ENCODE measurements around the gene ADGRG1.

The ADGRG1 gene

GRCh38 chr16:57677622-57678369 is 49.4 kb downstream of the ADGRG1 start:
- Histone ChIP-seq H3K9me3 (ENCODE audit: control insufficient read depth, insufficient read depth, low read length) (no peaks in the 10 kb centered on the region), H3K36me3 (ENCODE audit: insufficient read depth, low read length) (no peaks in the 10 kb centered on the region), H3K4me1 (ENCODE audit: insufficient read depth, low read length) (peaks cover 26% of the 10 kb centered on the region), H3K9ac (ENCODE audit: low read depth, low read length) (no peak overlapping the region)

- Histone ChIP-seq H3K36me3 (ENCODE audit: insufficient read depth, low read length) (no peaks in the 10 kb centered on the region), H3K9me3 (ENCODE audit: control insufficient read depth, insufficient read depth, low read length) (no peaks in the 10 kb centered on the region), H3K9ac (ENCODE audit: low read depth, low read length) (no peak overlapping the region), H3K4me1 (ENCODE audit: insufficient read depth, low read length) (peaks cover 33% of the 10 kb centered on the region)
Observed at GRCh38 chr16:57679016-57679415, 50.6 kb downstream of the ADGRG1 start.

GRCh38 chr16:57679767-57680482 is 51.5 kb downstream of the ADGRG1 start:
- peaks cover 33% of the 10 kb centered on the region for H3K4me1 ChIP-seq (ENCODE audit: insufficient read depth, low read length)
- no peaks in the 10 kb centered on the region for H3K9me3 ChIP-seq (ENCODE audit: control insufficient read depth, insufficient read depth, low read length)
- no peaks in the 10 kb centered on the region for H3K36me3 ChIP-seq (ENCODE audit: insufficient read depth, low read length)
- H3K9ac ChIP-seq (ENCODE audit: low read depth, low read length): no peak overlapping the region

- no peaks in the 10 kb centered on the region for H3K9me3 ChIP-seq (ENCODE audit: control insufficient read depth, insufficient read depth, low read length)
- peaks cover 28% of the 10 kb centered on the region for H3K4me1 ChIP-seq (ENCODE audit: insufficient read depth, low read length)
- no peaks in the 10 kb centered on the region for H3K36me3 ChIP-seq (ENCODE audit: insufficient read depth, low read length)
- no peak overlapping the region for H3K9ac ChIP-seq (ENCODE audit: low read depth, low read length)
Observed at GRCh38 chr16:57680842-57681375, 52.5 kb downstream of the ADGRG1 start.

- Histone ChIP-seq H3K9me3 (ENCODE audit: control insufficient read depth, insufficient read depth, low read length) (no peaks in the 10 kb centered on the region), H3K36me3 (ENCODE audit: insufficient read depth, low read length) (no peaks in the 10 kb centered on the region), H3K9ac (ENCODE audit: low read depth, low read length) (no peak overlapping the region), H3K4me1 (ENCODE audit: insufficient read depth, low read length) (peaks cover 17% of the 10 kb centered on the region; the same call in 1 of the 2 replicates)
Observed at GRCh38 chr16:57681950-57682728, 53.7 kb downstream of the ADGRG1 start.

GRCh38 chr16:57682809-57683635 is 54.6 kb downstream of the ADGRG1 start:
- H3K9me3 ChIP-seq (ENCODE audit: control insufficient read depth, insufficient read depth, low read length): no peaks in the 10 kb centered on the region
- H3K9ac ChIP-seq (ENCODE audit: low read depth, low read length): no peak overlapping the region
- no peaks in the 10 kb centered on the region for H3K36me3 ChIP-seq (ENCODE audit: insufficient read depth, low read length)
- H3K4me1 ChIP-seq (ENCODE audit: insufficient read depth, low read length): peaks cover 17% of the 10 kb centered on the region; the same call in 1 of the 2 replicates

- Histone ChIP-seq H3K4me1 (ENCODE audit: insufficient read depth, low read length) (peaks cover 17% of the 10 kb centered on the region; the same call in 1 of the 2 replicates), H3K9ac (ENCODE audit: low read depth, low read length) (no peak overlapping the region), H3K36me3 (ENCODE audit: insufficient read depth, low read length) (no peaks in the 10 kb centered on the region), H3K9me3 (ENCODE audit: control insufficient read depth, insufficient read depth, low read length) (no peaks in the 10 kb centered on the region)
Observed at GRCh38 chr16:57683636-57684545, 55.5 kb downstream of the ADGRG1 start.

GRCh38 chr16:57684626-57685358 is 56.4 kb downstream of the ADGRG1 start:
- H3K9ac ChIP-seq (ENCODE audit: low read depth, low read length): no peak overlapping the region
- peaks cover 17% of the 10 kb centered on the region; the same call in 1 of the 2 replicates for H3K4me1 ChIP-seq (ENCODE audit: insufficient read depth, low read length)
- H3K36me3 ChIP-seq (ENCODE audit: insufficient read depth, low read length): no peaks in the 10 kb centered on the region
- no peaks in the 10 kb centered on the region for H3K9me3 ChIP-seq (ENCODE audit: control insufficient read depth, insufficient read depth, low read length)

- Histone ChIP-seq H3K36me3 (ENCODE audit: insufficient read depth, low read length) (no peaks in the 10 kb centered on the region), H3K9me3 (ENCODE audit: control insufficient read depth, insufficient read depth, low read length) (no peaks in the 10 kb centered on the region), H3K4me1 (ENCODE audit: insufficient read depth, low read length) (peaks cover 14% of the 10 kb centered on the region; the same call in 1 of the 2 replicates), H3K9ac (ENCODE audit: low read depth, low read length) (no peak overlapping the region)
Observed at GRCh38 chr16:57685633-57686032, 57.2 kb downstream of the ADGRG1 start.

- Histone ChIP-seq H3K36me3 (ENCODE audit: insufficient read depth, low read length) (no peaks in the 10 kb centered on the region), H3K9ac (ENCODE audit: low read depth, low read length) (no peak overlapping the region), H3K9me3 (ENCODE audit: control insufficient read depth, insufficient read depth, low read length) (no peaks in the 10 kb centered on the region), H3K4me1 (ENCODE audit: insufficient read depth, low read length) (peaks cover 11% of the 10 kb centered on the region; the same call in 1 of the 2 replicates)
Observed at GRCh38 chr16:57686577-57686976, 58.1 kb downstream of the ADGRG1 start.

GRCh38 chr16:57687363-57687929 is 59.0 kb downstream of the ADGRG1 start:
- Histone ChIP-seq H3K9ac (ENCODE audit: low read depth, low read length) (no peak overlapping the region), H3K9me3 (ENCODE audit: control insufficient read depth, insufficient read depth, low read length) (no peaks in the 10 kb centered on the region), H3K36me3 (ENCODE audit: insufficient read depth, low read length) (no peaks in the 10 kb centered on the region), H3K4me1 (ENCODE audit: insufficient read depth, low read length) (peaks cover 11% of the 10 kb centered on the region; the same call in 1 of the 2 replicates)

- H3K36me3 ChIP-seq (ENCODE audit: insufficient read depth, low read length): no peaks in the 10 kb centered on the region
- peaks cover 6% of the 10 kb centered on the region; the same call in 1 of the 2 replicates for H3K4me1 ChIP-seq (ENCODE audit: insufficient read depth, low read length)
- H3K9ac ChIP-seq (ENCODE audit: low read depth, low read length): no peak overlapping the region
- H3K9me3 ChIP-seq (ENCODE audit: control insufficient read depth, insufficient read depth, low read length): no peaks in the 10 kb centered on the region
Observed at GRCh38 chr16:57688487-57688986, 60.1 kb downstream of the ADGRG1 start.

All from ES-I3 (cell line).